AG04449 (cell line): Measurements from ENCODE around the gene SLC34A3.

Source experiments
- CTCF ChIA-PET: fragments of 350-600 bp; formaldehyde crosslinking; extraction: SDS; loops from one replicate; lab custom pipeline; 2021; ENCODE audit warnings: antibody characterized with exemption; lab: Yijun Ruan, JAX
- POLR2A ChIA-PET: fragments of 400-600, 350-600 bp; formaldehyde crosslinking; extraction: SDS; loops from one replicate; lab custom pipeline; 2020; ENCODE audit warnings: antibody characterized with exemption, inconsistent platforms; lab: Yijun Ruan, JAX
- DNase-seq: peaks from one replicate; pipeline ENCODE4 v3.0.0-alpha.2; 2010; ENCODE audit warnings: low read depth, low spot score
- H3K4me3 ChIP-seq: 2 replicates; pipeline ENCODE4 v1.5.1; 2011; ENCODE audit warnings: low read depth, mild to moderate bottlenecking, control low read depth, low read length
- TF ChIP-seq, protein P1 (sequence below): IDR thresholded peaks from one replicate; pipeline ENCODE4 v1.5.1; 2011; ENCODE audit warnings: mild to moderate bottlenecking, moderate library complexity, low read length, control low read depth, inconsistent platforms; ENCODE audit not compliant: insufficient read depth; ENCODE audit errors: missing control alignments

The SLC34A3 gene

GRCh38 chr9:137230705-137231371, at the start of gene SLC34A3:
SLC34A3 (plus strand) TSS chr9:137230901; CDS start chr9:137231703, 802 bp downstream.
- TF ChIP-seq, protein P1, sequence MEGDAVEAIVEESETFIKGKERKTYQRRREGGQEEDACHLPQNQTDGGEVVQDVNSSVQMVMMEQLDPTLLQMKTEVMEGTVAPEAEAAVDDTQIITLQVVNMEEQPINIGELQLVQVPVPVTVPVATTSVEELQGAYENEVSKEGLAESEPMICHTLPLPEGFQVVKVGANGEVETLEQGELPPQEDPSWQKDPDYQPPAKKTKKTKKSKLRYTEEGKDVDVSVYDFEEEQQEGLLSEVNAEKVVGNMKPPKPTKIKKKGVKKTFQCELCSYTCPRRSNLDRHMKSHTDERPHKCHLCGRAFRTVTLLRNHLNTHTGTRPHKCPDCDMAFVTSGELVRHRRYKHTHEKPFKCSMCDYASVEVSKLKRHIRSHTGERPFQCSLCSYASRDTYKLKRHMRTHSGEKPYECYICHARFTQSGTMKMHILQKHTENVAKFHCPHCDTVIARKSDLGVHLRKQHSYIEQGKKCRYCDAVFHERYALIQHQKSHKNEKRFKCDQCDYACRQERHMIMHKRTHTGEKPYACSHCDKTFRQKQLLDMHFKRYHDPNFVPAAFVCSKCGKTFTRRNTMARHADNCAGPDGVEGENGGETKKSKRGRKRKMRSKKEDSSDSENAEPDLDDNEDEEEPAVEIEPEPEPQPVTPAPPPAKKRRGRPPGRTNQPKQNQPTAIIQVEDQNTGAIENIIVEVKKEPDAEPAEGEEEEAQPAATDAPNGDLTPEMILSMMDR, result no peak
- H3K4me3 ChIP-seq, result no peak within 1 kb of the TSS
- ChIA-PET CTCF (interaction anchor here (0.8 to 1.5 kb wide), 3 partner anchors 9 to 184 kb away, joined by 3 to 5 read pairs (median 3); no protein-coding TSS in a partner anchor), POLR2A (interaction anchor here (1.5 kb wide), 1 partner anchor 10 kb away, joined by 8 read pairs; the partner anchor contains the start of gene TUBB4B)
- DNase-seq, result no peak

GRCh38 chr9:137181680-137182079, 49.0 kb upstream of the SLC34A3 start:
- no peak for DNase-seq
- ChIA-PET POLR2A (no interaction called here), CTCF (no interaction called here)
- TF ChIP-seq, protein P1, result no peak
- H3K4me3 ChIP-seq, result no peak overlapping the region

GRCh38 chr9:137182836-137183235, 47.9 kb upstream of the SLC34A3 start:
- CTCF ChIA-PET, result no interaction called here

GRCh38 chr9:137183980-137184595, 46.6 kb upstream of the SLC34A3 start:
- ChIA-PET POLR2A (no interaction called here), CTCF (no interaction called here)
- TF ChIP-seq, protein P1, result no peak
- H3K4me3 ChIP-seq, result no peak overlapping the region
- no peak for DNase-seq

More at GRCh38 chr9:137182836-137183235, 47.9 kb upstream of the SLC34A3 start:
- DNase-seq, result no peak
- POLR2A ChIA-PET, result interaction anchor here (0.6 kb wide), 1 partner anchor 8 kb away, joined by 4 read pairs; no protein-coding TSS in a partner anchor
- TF ChIP-seq, protein P1, result no peak
- no peak overlapping the region for H3K4me3 ChIP-seq

GRCh38 chr9:137184881-137185660, 45.6 kb upstream of the SLC34A3 start:
- TF ChIP-seq, protein P1, result no peak
- ChIA-PET CTCF (no interaction called here), POLR2A (no interaction called here)
- DNase-seq, result no peak
- no peak overlapping the region for H3K4me3 ChIP-seq

GRCh38 chr9:137185921-137186320, 44.8 kb upstream of the SLC34A3 start:
- CTCF ChIA-PET, result no interaction called here
- POLR2A ChIA-PET, result no interaction called here
- TF ChIP-seq, protein P1, result no peak
- no peak overlapping the region for H3K4me3 ChIP-seq
- DNase-seq, result no peak
